T-cell (primary cell): ENCODE measurements around the gene SERTAD4. TPM values are rescaled to one million over a fixed set of nuclear protein-coding genes. Genes with fewer than 3 reads are reported as not detected.

ENCODE experiments used
- ATAC-seq, 4 experiments: fragments of 200-7000 bp in 3 of 4; fragments of 150-1000 bp in 1 of 4; cut with Tn5 transposase; replicated peaks in 1 of 4; 1 replicate in 3 of 4; 2 replicates in 1 of 4; pipeline ENCODE4 v1.10.0; 2021; ENCODE audit warnings: moderate library complexity in 3 of 4, mild to moderate bottlenecking in 2 of 4, moderate number of reproducible peaks in 1 of 4
- CTCF ChIA-PET, 2 donors: fragments of 300-600 bp; sonication (Branson Sonifier 250); formaldehyde crosslinking; loops; one replicate each; lab custom pipeline; 2022; ENCODE audit warnings: antibody characterized with exemption in 2 of 2; lab: Charles Lee
- POLR2A ChIA-PET, 2 donors: fragments of 300-600 bp; sonication (Branson Sonifier 250); formaldehyde crosslinking; loops; one replicate each; lab custom pipeline; 2022; ENCODE audit warnings: antibody characterized with exemption in 2 of 2; lab: Charles Lee
- DNase-seq, 35 experiments: peaks; one replicate each; pipeline versions ENCODE4 v3.0.0 to v3.0.0-alpha.2; 2013 to 2023
- H3K27ac ChIP-seq: one replicate; pipeline ENCODE4 v1.5.1; 2013; ENCODE audit warnings: low read length
- H3K27me3 ChIP-seq, 2 experiments: replicated peaks in 1 of 2; 1 replicate in 1 of 2; 2 replicates in 1 of 2; pipeline versions ENCODE4 v1.6.1 to v1.7.0; 2013; ENCODE audit warnings: low read length in 1 of 2, mixed read lengths in 1 of 2; ENCODE audit not compliant: control insufficient read depth in 2 of 2, insufficient read depth in 2 of 2; ENCODE audit errors: extremely low read depth in 1 of 2
- H3K36me3 ChIP-seq, 2 donors: 1 replicate in 1 of 2; 2 replicates in 1 of 2; pipeline versions ENCODE4 v1.6.1 to v1.7.0; 2013; ENCODE audit warnings: low read length in 1 of 2; ENCODE audit not compliant: control insufficient read depth in 2 of 2, insufficient read depth in 1 of 2; ENCODE audit errors: extremely low read depth in 1 of 2
- H3K4me1 ChIP-seq, 2 experiments: 1 replicate in 1 of 2; 2 replicates in 1 of 2; pipeline versions ENCODE4 v1.6.1 to v1.7.0; 2013; ENCODE audit warnings: low read length in 2 of 2, mixed read lengths in 1 of 2; ENCODE audit not compliant: insufficient read depth in 2 of 2, control insufficient read depth in 1 of 2; ENCODE audit errors: extremely low read depth in 1 of 2
- H3K4me3 ChIP-seq, 2 donors: 1 replicate in 1 of 2; 2 replicates in 1 of 2; pipeline versions ENCODE4 v1.5.1 to v1.7.0; 2013; ENCODE audit warnings: mild to moderate bottlenecking in 2 of 2, low read length in 1 of 2, moderate library complexity in 1 of 2; ENCODE audit not compliant: control insufficient read depth in 1 of 2; ENCODE audit errors: extremely low read depth in 1 of 2
- H3K9me3 ChIP-seq: 2 replicates; pipeline ENCODE4 v1.7.0; 2013
- H3K27ac Mint-ChIP-seq, 2 donors: one replicate each; pipeline ENCODE4 v1.8.0; 2020 to 2021; ENCODE audit warnings: mild to moderate bottlenecking in 2 of 2, mixed read lengths in 2 of 2
- H3K27me3 Mint-ChIP-seq, 2 donors: one replicate each; pipeline ENCODE4 v1.8.0; 2021 to 2022; ENCODE audit warnings: mixed read lengths in 2 of 2
- H3K36me3 Mint-ChIP-seq: one replicate; pipeline ENCODE4 v1.8.0; 2021; ENCODE audit warnings: mixed read lengths
- H3K4me1 Mint-ChIP-seq, 3 donors: one replicate each; pipeline ENCODE4 v1.8.0; 2020 to 2022; ENCODE audit warnings: mixed read lengths in 3 of 3, mild to moderate bottlenecking in 1 of 3
- H3K4me3 Mint-ChIP-seq, 3 donors: one replicate each; pipeline ENCODE4 v1.8.0; 2020 to 2022; ENCODE audit warnings: mild to moderate bottlenecking in 3 of 3, mixed read lengths in 3 of 3, moderate library complexity in 3 of 3
- H3K9me3 Mint-ChIP-seq, 3 donors: one replicate each; pipeline ENCODE4 v1.8.0; 2020 to 2022; ENCODE audit warnings: mixed read lengths in 3 of 3
- WGBS: methylation state at CpG from one replicate; pipeline ENCODE4 v1.1.5; 2013; ENCODE audit warnings: missing lambda C conversion rate; ENCODE audit not compliant: insufficient coverage; 5-methylcytosine and 5-hydroxymethylcytosine counted together
- total RNA-seq, 35 experiments: library from RNA in 6 of 35; stranded (reverse) in 6 of 35; fragments of 120-200 nt in 1 of 35; gene quantifications; one replicate each; pipeline versions ENCODE4 v1.2.1 to v1.2.4 and lab custom pipeline; 2013 to 2026

SERTAD4 gene
- total RNA-seq, 5 donors from 2014 or later (not counting 1 experiment from before 2014, with no cell fraction given) = not detected

DNA sequence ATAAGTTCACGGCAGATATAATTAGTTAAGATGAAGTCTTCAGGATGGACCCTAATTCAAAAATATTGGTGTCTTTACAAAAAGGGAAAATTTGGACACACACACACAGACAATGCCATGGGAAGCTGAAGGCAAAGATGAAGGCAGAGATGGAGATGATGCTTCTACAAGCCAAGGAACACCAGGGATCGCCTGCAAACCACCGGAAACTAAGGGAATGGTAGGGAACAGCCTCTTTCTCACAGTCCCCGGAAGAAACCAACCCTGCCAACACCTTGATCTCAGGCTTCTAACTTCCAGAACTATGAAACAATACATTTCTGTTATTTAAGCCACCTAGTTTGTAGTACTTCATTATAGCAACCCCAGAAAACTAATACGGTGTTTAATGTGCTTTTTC lies 15.1 kb upstream of the SERTAD4 start:
- no peaks in the 10 kb centered on the region for H3K27me3 ChIP-seq
- no peak overlapping the region for H3K4me3 ChIP-seq
- DNase-seq (no peak), ATAC-seq (no peak)
- CTCF ChIA-PET = no interaction called here
- 82% methylated on average over 2 of the region's 5 CpGs for WGBS
- Mint-ChIP-seq H3K4me3 (no peak overlapping the region), H3K4me1 (no peaks in the 10 kb centered on the region), H3K27ac (no peak overlapping the region), H3K27me3 (peaks cover 17 to 23% of the 10 kb centered on the region in 2 donors), H3K36me3 (peaks cover 3% of the 10 kb centered on the region), H3K9me3 (no peaks in the 10 kb centered on the region)
- H3K4me1 ChIP-seq = no peaks in the 10 kb centered on the region
- H3K27ac ChIP-seq = no peak overlapping the region
- POLR2A ChIA-PET = no interaction called here
- H3K9me3 ChIP-seq = no peaks in the 10 kb centered on the region
- H3K36me3 ChIP-seq = no peaks in the 10 kb centered on the region

DNA sequence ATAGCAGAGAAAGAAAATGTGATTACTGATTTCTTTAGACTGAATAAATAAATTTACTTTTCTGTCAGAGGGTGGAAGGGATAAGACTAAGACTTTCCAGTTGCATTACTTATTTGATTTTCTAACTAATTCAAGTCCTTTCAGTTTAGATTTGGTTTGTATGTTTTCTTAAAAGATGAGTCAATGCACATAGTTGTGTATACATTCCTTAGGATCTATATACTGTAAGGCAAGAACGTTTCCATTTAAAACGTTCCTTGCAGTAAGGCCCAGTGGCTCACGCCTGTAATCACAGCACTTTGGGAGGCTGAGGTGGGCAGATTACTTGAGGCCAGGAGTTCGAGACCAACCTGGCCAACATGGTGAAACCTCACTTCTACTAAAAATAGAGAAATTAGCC lies 14.5 kb upstream of the SERTAD4 start:
- H3K36me3 Mint-ChIP-seq = peaks cover 3% of the 10 kb centered on the region
- H3K4me1 Mint-ChIP-seq = no peaks in the 10 kb centered on the region
- H3K4me3 Mint-ChIP-seq = no peak overlapping the region
- no peak overlapping the region for H3K27ac Mint-ChIP-seq
- DNase-seq (no peak), ATAC-seq (no peak)
- no peak overlapping the region for H3K27ac ChIP-seq
- H3K9me3 ChIP-seq = no peaks in the 10 kb centered on the region
- POLR2A ChIA-PET = no interaction called here
- CTCF ChIA-PET = no interaction called here
- H3K9me3 Mint-ChIP-seq = no peaks in the 10 kb centered on the region
- no peaks in the 10 kb centered on the region for H3K4me1 ChIP-seq
- no peaks in the 10 kb centered on the region for H3K36me3 ChIP-seq
- no peak overlapping the region for H3K4me3 ChIP-seq
- WGBS = no CpG with 5 or more reads among the region's 4 CpGs
- peaks cover 17 to 23% of the 10 kb centered on the region in 2 donors for H3K27me3 Mint-ChIP-seq
- peaks cover 0 to 5% of the 10 kb centered on the region in 2 experiments for H3K27me3 ChIP-seq

GRCh38 chr1:210222340-210223006 lies 10.1 kb upstream of the SERTAD4 start:
- ATAC-seq (no peak), DNase-seq (no peak)
- ChIA-PET CTCF (no interaction called here), POLR2A (no interaction called here)
- no peaks in the 10 kb centered on the region for H3K9me3 ChIP-seq
- Mint-ChIP-seq H3K36me3 (peaks cover 3% of the 10 kb centered on the region), H3K27ac (no peak overlapping the region), H3K27me3 (peaks cover 16 to 18% of the 10 kb centered on the region in 2 donors), H3K9me3 (peaks cover 0 to 4% (median 0%) of the 10 kb centered on the region in 3 donors), H3K4me3 (no peak overlapping the region), H3K4me1 (no peaks in the 10 kb centered on the region)
- H3K36me3 ChIP-seq = no peaks in the 10 kb centered on the region
- no peak overlapping the region for H3K27ac ChIP-seq
- 37% methylated on average over 3 of the region's 6 CpGs for WGBS
- H3K4me3 ChIP-seq = no peak overlapping the region
- H3K27me3 ChIP-seq = peaks cover 4 to 11% of the 10 kb centered on the region in 2 experiments
- H3K4me1 ChIP-seq = no peaks in the 10 kb centered on the region

DNA sequence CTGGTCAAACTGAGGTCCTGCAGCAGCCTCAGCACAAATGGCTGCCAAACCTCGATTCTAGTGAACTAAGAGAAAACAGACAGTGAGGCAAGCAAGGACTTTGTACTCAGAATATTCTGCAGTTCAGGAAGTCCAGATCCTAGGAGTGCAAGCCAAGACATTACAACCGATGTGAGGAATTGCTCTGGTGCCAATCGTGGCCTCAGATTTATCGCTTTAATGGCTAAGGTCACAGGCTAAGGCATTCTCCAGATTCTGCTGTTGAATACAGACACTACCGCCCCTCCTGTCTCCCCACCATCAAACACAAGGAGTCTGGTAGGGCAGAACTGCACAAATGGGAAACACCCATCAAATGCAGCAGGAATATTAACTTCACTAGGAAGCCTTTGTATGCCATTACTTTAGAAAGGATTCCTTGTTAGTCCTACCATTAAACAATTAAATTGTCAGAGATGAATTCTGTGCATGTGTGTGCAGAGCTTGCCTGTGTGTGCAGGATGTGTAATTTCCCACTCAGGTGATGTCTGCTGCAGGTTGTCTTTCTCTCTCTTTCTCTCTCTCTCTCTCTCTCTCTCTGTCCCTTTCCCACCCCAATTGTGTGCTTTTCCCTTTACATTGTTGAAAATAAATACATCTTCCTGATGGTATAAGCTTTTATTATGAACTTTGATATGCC lies 9.2 kb upstream of the SERTAD4 start:
- POLR2A ChIA-PET = no interaction called here

GRCh38 chr1:210228158-210228557 lies 4.4 kb upstream of the SERTAD4 start:
- POLR2A ChIA-PET = no interaction called here
- Histone ChIP-seq H3K4me3 (no peak overlapping the region), H3K36me3 (no peaks in the 10 kb centered on the region), H3K4me1 (peaks cover 0 to 4% of the 10 kb centered on the region in 2 experiments), H3K27me3 (peaks cover 11 to 21% of the 10 kb centered on the region in 2 experiments), H3K27ac (no peak overlapping the region), H3K9me3 (no peaks in the 10 kb centered on the region)
- no peak overlapping the region for H3K4me3 Mint-ChIP-seq
- H3K9me3 Mint-ChIP-seq = peaks cover 0 to 4% (median 0%) of the 10 kb centered on the region in 3 donors
- no peak overlapping the region for H3K27ac Mint-ChIP-seq
- ATAC-seq = no peak
- peaks cover 24 to 30% of the 10 kb centered on the region in 2 donors for H3K27me3 Mint-ChIP-seq
- 72% methylated on average over 1 of the region's 1 CpG for WGBS
- no peaks in the 10 kb centered on the region for H3K36me3 Mint-ChIP-seq
- CTCF ChIA-PET = no interaction called here
- H3K4me1 Mint-ChIP-seq = peaks cover 4 to 6% (median 6%) of the 10 kb centered on the region in 3 donors
- DNase-seq = no peak

More for the DNA sequence above, 9.2 kb upstream of the SERTAD4 start:
- no peaks in the 10 kb centered on the region for H3K4me1 Mint-ChIP-seq
- H3K9me3 Mint-ChIP-seq = peaks cover 0 to 4% (median 0%) of the 10 kb centered on the region in 3 donors
- CTCF ChIA-PET = no interaction called here
- H3K27me3 Mint-ChIP-seq = peaks cover 16 to 18% of the 10 kb centered on the region in 2 donors
- H3K4me3 Mint-ChIP-seq = no peak overlapping the region
- no peak overlapping the region for H3K4me3 ChIP-seq
- no peaks in the 10 kb centered on the region for H3K9me3 ChIP-seq
- DNase-seq (no peak), ATAC-seq (no peak)
- peaks cover 7 to 11% of the 10 kb centered on the region in 2 experiments for H3K27me3 ChIP-seq
- no peak overlapping the region for H3K27ac Mint-ChIP-seq
- peaks cover 3% of the 10 kb centered on the region for H3K36me3 Mint-ChIP-seq
- WGBS = 77% methylated on average over 4 of the region's 5 CpGs
- no peak overlapping the region for H3K27ac ChIP-seq
- H3K4me1 ChIP-seq = no peaks in the 10 kb centered on the region
- H3K36me3 ChIP-seq = no peaks in the 10 kb centered on the region

DNA sequence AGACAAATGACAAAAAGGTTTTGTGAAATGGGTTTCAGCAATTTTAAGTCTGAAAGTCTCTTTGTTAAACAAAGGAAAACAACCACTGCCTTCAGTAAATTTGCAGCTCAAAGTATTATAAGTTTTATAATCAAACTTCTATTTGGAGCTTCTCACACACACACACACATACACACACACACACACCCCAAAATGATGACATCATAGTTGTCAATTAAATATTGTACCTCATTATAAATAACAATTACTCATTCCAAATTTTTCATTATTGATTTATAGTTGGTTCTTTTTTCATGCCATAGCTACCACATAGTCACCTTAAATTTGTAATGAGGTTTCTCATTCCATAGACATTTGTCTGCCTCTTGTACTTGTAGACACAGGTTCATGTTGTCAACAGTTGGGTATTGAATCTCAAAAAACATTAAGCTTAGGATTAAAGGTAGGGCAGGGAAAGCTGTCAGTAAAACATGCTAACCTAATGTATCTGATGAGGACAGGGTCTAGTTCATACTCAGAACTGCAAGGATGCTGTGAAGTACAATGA lies 2.4 kb upstream of the SERTAD4 start:
- Mint-ChIP-seq H3K4me3 (no peak overlapping the region), H3K36me3 (no peaks in the 10 kb centered on the region), H3K4me1 (peaks cover 6 to 12% (median 11%) of the 10 kb centered on the region in 3 donors), H3K27ac (no peak overlapping the region), H3K9me3 (peaks cover 0 to under 1% (median 0%) of the 10 kb centered on the region in 3 donors), H3K27me3 (peaks cover 29 to 34% of the 10 kb centered on the region in 2 donors)
- H3K4me3 ChIP-seq = no peak overlapping the region
- peaks cover 11 to 35% of the 10 kb centered on the region in 2 experiments for H3K27me3 ChIP-seq
- DNase-seq (no peak), ATAC-seq (no peak)
- CTCF ChIA-PET = interaction anchor here in 1 of 2 donors (0.6 kb wide), 1 partner anchor 330 kb away, joined by 6 read pairs; no protein-coding TSS in a partner anchor
- no peaks in the 10 kb centered on the region for H3K9me3 ChIP-seq
- peaks cover 2 to 18% of the 10 kb centered on the region in 2 experiments for H3K4me1 ChIP-seq
- POLR2A ChIA-PET = no interaction called here
- no peak overlapping the region for H3K27ac ChIP-seq
- no peaks in the 10 kb centered on the region for H3K36me3 ChIP-seq
